ENCODE measurements around the gene MEGF8.
A peak's percentile ranks its signal among the peaks of the same experiment; 100 is the strongest.

Gene MEGF8

DNA sequence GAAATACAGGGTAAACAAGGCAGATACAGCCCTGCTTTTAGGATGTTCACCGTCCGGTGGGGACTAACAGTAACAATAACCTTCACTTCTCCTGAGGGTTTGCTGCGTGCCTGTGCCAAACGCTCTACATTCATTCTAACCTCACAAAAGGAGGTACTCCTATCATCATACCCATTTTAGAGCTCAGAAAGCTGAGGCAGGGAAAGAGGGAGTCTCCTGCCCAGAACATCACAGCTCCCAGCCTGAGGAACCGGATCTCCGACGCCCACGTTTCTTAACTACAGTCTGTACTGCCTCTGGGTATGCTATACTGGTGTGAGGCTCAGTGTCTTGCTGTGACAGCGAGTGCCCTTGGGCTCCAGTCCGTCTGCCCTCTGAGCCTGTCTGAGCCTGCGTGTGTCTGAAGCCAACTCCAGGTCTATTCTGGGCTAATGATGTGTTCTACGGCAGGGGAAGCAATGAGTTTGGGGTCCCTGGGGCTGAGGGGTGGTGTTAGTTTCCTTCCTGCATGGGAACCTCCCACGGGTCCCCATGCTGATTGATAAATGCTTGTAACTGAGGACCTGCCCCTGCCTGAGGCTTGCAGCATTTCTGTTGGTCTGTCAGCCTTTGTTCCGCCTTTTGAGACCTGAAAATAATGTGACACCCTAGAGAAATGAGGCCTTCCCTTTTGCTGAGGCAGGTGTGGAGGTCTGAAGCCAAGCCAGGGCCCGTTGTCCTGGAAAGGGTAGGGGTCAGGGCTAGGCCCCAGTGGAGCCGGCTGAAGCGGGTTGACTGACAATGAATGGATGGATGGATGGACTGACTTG, 96.9 kb downstream of the MEGF8 start:
- no peak for DNase-seq

DNA sequence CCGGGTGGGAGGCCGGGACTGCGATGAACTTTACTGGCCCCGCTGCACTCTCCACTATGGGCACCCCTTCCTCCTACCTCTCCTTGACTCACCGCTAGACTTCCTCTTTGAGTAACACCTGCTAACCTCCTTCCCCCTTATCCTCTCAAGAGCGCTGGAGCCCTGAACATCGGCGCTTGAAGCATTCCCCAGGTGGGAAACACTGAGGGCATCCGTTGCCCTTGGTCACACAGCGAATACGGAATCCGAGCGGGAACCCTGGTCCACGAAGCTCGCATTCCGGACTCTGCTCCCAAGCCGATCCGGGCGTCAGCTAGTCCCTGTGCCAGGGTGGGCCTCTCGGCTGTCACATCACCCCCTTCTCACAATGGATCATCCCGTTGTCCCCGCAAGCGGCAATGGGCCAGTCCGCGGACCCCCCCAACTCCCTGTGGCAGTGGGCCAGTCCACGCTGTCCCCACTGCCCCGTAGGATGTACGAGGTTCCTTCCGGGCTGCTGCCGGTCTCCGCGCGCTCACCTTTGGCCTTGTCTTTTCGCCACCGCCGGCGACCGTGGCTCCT, 97.5 kb downstream of the MEGF8 start:
- peak; percentile 57 for DNase-seq

DNA sequence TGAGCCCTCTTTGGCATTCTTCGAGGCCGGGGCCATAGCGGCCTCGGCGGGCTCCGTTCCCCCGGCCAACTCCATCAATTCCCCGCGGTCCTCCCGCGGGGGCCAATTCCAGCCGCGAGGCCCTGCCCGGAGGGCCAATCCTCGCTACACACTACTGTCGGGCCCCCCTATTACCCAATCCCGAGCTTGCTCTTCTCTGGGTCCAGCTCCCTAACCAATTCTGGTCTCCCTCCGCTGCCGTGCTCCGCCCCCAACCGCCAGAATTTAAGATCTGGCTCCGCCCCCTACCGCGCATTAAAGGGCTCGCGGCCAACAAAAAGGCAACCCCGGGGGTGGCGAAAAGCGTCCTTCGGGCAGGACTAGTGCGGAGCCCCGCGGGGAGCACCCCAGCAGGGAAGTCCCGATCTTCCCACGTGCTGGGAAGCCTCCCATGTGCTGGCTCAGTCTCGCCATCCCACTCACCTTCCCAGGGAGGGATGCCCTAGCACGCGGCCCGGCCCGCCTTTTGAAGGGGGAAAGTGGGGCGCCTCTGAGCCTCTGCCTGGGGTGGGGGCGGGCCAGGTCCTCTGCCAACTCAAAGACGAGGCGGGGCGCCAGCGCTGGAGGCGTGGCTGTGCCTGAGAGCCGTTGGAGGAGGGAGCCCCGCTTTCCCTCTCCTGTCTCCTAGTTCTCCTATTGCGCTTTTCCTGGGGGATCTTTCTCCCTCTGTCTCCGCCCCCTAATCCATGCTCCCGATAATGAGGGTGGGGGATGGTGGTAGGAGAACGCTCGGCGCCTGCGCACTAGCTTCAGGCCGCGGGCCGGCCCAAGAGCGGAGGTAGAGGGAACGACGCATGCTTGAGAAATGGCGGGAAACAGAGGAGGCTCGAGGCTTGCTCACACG, 98.3 kb downstream of the MEGF8 start:
- DNase-seq: peak; percentile 93

- DNase-seq: no peak
These were observed 98.9 kb downstream of the MEGF8 start for GRCh38 chr19:42424345-42424707.

GRCh38 chr19:42424712-42425131, 99.3 kb downstream of the MEGF8 start:
- DNase-seq: no peak

DNA sequence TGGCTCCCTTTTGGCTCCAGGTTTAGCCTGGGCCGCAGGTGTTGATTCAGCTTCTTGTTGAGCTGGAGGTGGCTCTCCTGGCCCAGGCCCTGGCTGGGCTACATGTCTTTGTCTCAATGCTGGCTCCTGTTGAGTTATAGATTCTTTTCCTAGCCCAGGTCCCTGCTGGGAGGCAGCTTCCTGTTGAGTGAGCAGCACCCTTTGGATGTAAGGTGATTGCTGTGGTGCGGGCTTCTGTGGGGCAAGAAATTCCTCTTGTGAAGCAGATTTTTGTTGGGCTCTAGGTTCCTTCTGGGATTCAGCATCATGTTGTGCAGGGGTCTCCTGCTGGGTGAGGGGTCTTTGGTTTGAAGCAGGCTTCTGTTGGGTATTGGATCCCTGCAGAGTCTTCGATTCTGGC, 101.2 kb downstream of the MEGF8 start:
- DNase-seq: no peak

- DNase-seq: no peak
These were observed 101.9 kb downstream of the MEGF8 start, which contains the start of gene LIPE for GRCh38 chr19:42427313-42427712. TSS of gene LIPE (minus strand) at chr19:42427388. CDS start at chr19:42427149, 239 bp downstream.
